GM12801 (cell line): ENCODE measurements around the gene SLC36A2.

Source experiments
- TF ChIP-seq, protein P1 (sequence below): IDR thresholded peaks from one replicate; pipeline ENCODE4 v1.5.1; 2011; ENCODE audit warnings: control low read depth; ENCODE audit not compliant: insufficient read length; ENCODE audit errors: extremely low read depth

Gene SLC36A2

DNA sequence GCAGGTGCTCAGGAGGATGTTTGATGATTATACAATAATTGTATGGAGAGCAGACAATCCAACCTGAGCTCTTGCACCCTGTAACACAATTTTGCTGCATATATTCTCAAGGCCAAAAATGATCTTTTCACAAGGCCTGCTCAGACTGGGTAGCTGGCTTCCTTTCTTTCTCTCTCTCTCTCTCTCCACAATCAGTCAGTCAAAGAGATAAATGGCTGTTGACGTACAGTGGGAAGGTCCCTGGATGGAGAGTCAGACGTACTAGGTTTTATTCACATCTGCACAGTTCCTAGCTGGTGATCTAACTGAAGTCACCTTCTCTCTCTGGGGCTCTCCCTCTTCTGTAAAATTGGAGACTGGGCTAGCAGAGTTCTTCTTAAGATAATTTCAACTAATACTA, 19.8 kb downstream of the SLC36A2 start:
- TF ChIP-seq, protein P1, sequence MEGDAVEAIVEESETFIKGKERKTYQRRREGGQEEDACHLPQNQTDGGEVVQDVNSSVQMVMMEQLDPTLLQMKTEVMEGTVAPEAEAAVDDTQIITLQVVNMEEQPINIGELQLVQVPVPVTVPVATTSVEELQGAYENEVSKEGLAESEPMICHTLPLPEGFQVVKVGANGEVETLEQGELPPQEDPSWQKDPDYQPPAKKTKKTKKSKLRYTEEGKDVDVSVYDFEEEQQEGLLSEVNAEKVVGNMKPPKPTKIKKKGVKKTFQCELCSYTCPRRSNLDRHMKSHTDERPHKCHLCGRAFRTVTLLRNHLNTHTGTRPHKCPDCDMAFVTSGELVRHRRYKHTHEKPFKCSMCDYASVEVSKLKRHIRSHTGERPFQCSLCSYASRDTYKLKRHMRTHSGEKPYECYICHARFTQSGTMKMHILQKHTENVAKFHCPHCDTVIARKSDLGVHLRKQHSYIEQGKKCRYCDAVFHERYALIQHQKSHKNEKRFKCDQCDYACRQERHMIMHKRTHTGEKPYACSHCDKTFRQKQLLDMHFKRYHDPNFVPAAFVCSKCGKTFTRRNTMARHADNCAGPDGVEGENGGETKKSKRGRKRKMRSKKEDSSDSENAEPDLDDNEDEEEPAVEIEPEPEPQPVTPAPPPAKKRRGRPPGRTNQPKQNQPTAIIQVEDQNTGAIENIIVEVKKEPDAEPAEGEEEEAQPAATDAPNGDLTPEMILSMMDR, result no peak

DNA sequence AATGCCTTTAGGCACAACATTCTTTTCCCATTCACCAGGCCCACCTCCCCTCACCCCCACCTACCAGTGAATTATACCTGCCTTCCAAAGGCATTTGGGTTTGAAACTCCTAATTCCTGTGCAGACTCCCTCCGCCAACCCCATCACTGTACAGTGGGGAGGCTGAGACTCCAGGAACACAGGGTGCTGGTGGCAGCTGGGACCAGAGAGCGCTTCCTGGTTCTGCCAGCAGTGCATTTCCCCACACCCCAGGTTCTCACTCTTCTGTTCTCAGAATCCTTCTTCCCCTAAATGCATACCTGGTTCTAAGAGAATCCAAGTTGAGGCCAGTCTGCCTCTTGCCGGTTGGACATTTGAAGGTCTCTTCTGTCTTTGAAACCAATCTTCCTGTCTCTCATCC, 21.1 kb downstream of the SLC36A2 start:
- TF ChIP-seq, protein P1, result no peak

DNA sequence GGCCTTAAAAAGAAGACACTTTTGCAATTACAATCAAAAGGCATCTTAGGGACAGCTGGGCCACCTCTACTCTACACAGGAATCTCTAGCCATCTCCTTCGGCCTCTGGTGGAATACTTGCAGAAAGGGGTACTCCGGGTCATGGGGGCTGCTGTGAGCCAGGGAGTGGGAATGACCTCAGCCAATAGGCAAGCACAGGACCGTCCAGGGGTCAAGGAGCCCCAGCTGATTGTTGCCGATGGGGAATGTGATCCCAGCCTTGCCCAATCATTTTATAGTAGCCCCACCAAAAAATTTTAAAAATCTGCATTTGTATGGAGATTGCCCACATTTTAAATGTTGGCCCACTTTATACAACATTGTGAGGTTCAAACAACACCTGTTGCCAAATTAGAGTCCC, 26.9 kb downstream of the SLC36A2 start:
- TF ChIP-seq, protein P1, result no peak

DNA sequence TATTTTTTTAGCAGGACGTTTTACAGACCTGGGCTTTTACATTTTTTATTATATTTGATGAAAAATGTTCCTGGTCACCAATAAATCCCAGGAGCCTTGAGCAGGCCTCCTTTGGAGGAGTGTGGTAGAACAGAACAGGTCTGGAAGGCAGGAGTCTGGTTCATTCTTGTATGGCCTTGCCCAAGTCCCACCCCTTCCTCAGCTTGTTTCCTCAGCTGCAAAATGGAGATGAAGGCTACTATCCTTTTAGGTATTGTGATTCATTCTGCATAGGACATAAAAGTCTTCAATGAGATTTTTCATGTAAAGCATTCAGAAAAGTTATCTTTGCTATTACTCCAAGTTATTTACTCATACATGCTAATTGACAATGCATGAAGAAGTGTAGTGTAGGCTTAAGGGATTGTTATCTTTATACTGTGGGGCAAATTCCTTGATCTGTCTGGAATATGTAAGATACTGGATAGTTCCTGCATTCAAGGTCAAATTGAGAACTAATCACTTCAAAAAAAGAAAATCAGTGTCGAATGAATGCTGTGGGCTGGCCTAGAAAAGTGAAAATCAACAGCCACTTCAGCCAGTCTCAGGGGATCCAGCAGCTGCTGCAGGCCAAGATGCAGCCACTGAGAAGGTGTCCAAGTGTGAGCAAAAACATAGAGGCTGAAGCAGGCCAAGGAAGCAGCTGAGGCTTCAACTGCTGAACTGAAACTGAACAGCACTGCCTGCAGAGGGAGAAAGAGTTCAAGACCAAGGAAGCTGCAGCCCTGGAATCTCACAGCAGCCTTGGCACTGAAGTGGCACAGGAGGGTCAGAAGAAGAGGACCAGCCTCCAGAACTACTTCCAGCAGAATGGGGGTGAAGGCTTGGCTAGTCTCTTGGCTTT, 28.3 kb downstream of the SLC36A2 start:
- TF ChIP-seq, protein P1, result no peak

DNA sequence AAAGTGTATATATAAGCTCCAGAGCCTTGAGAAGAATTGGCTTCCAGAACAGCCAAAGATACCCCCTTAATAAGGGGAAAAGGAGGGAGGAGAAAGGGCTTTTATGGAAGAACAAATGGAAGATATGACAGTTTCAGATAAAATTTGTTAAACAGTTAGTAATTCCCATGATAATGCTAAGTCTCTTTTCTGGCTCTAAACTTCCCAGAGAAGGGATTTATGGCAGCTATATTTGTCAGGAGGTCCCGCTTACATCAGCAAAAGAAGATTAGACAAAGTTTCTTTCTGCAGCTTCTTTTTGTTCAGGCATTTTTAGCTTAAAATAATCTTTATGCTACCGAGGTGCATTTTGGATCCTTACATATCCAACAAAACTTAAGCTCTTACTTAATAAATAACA, 29.5 kb downstream of the SLC36A2 start:
- TF ChIP-seq, protein P1, result no peak

DNA sequence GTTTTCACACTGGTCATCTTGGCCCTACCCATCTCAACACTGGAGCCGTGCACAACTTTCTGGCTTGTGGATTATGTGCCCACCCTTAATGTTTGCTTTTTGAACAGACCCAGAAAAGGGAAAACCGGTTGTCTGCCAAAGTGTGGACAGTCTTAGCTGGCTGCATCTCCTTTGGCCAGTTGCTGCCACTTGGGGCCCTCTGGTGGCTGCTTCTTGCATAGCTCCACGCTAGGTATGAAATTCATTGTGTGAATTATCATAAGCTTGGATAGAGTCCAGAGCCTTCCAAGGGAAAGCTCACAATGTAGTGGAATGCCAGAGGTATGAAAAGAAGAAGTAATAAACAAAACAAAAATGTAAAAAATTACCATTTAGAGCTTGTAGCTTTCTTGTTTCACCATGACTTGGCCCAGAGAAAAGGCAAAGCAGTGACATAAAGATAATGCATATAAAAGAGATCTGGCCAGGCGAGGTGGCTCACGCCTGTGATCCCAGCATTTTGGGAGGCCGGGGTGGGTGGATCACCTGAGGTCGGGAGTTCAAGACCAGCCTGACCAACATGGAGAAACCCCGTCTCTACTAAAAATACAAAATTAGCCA, 31.3 kb downstream of the SLC36A2 start:
- TF ChIP-seq, protein P1, result no peak

DNA sequence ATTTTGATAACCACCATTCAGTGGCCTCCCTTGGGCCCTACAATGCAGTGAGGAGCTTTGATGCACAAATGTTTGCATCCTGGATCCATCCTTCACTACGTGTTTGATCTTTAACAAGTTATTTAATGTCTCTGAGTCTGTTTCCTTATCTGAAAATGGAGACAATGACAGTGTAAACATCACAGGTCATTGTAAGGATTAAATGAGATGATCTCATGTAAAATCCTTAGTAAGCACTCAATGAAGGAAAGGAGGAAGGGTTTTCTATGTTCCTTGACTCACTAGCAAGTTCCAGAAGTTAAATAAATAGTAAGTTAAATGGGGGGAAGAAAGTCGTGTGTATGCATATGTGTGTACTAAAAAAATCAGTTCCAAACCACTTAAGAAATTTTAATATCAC, 34.0 kb downstream of the SLC36A2 start:
- TF ChIP-seq, protein P1, result no peak
